SHP77 (cell line): ENCODE measurements around the gene CCNI.

Source experiments
- DNase-seq, 2 experiments: peaks; one replicate each; lab custom pipeline; 2025; lab: John Stamatoyannopoulos, UW

The CCNI gene

DNA sequence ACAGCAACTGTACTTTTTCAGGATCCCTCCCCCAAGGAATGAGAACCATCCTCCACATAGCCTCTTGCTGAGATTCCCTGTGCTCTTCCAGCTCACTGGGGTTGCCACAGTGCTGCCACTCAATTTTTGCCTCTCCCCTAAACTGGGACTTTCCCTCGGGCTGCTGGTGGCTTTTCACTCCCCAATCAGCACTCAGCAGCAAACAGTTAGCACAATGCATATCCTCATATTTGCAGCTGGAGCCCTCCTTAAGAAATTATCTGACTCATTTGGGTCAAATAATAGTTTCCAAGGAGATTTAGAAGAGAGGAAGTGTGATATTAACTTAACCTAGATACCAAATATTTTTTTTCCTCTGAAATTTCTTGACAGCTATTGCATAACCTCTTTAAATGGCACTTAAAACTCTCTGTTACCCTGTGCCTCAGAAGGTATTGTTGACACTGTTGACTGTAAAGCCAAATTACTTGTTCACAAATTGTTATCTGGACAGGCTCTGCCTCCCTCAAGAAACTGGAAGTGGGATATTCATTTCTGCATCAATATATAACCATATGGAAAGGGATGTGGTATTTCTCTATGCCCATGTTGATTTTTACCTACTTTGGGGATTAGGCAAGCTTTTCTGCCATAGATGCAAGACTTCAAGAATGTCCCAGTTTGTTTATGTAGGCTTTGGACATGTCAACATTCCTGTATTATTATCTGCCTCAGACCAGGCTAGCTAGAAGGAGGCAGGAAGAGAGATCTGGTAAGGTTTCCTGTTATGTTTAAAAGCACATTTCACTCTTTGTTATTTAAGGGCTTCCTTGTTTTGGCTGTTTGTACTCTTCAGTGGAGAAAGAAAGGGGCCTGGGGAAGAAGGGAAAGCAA lies 68.2 kb downstream of the CCNI start:
- no peak for DNase-seq

DNA sequence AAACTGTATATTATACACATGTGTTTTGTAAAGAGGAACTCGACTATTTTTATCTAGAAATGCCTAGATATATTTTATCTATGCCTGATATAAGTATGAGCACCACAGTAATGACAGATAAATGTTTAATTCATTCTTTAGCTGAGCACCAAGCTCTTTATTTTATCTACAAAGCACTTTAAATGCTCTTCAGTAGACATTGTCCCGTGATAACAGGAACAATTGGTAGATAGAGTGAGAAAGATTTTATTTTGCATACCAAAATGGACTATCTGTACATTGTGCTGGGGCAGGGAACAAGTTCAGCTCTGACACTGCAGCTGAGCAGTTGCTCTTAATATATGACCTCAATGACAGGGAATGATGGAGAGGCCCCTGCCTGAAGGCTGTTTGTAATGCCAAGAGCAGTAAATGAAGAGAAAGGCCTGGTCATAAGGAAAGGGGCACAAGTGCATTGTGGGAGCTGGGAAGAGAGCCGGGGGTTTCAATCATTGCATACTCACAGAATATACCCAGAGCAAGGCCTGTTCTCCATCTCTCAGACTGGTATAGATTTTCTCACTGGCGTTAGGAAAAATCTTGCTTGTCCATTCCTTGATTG lies 68.9 kb downstream of the CCNI start:
- no peak for DNase-seq

DNA sequence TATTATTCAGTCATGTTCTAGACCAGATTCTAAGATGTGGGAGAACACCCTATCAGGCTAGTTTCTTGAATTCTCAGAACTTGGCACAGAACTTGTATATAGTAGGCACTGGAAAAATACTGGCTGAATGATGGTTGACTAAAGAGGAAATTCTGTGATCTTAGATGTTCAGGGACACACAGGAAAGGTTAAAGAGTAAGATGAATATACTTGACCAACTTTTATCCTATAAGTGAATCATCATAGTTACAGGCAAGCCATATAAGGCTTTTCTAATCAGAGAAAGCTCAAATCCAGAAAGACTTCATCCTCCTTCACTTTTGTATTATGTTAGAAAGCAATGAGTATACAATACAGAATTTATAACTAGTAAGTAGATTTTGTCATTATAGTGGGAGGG lies 72.4 kb downstream of the CCNI start:
- DNase-seq: no peak

DNA sequence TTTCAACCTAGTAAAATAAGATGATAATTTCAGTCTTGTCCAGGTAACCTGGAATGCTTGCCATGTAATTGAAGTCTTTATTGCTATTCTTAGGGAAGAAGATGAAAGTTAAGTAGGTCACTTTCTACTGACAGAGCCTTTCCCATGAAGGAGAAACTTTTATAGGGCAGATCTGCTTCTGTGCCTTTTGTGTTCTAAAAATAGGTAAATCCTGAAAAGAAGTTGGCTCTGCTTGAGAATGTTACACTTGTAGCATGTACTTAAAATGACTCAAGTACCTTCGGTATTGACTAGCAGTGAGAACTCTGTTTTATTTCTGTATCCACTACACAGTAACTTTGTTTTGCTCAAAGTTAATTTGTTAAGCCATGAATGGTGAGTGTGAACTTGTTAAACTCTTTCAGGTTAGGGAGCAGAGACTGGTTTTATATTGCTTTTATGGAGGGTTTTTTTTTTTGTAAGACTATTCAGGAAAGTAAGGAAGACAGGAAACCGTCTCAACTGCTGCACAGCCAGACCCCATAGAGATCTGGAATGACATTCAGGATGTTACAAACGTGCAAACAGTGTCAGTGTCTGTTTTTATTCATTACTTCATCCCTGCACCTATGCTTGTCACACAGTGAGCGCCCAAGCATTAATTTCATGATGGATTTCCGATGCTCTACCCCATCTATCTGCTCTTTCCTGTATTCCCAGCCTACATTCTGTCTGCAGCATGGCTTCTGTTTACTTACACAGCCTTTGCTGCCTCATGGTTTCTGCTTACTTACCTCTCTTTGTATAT lies 73.3 kb downstream of the CCNI start:
- DNase-seq: no peak

DNA sequence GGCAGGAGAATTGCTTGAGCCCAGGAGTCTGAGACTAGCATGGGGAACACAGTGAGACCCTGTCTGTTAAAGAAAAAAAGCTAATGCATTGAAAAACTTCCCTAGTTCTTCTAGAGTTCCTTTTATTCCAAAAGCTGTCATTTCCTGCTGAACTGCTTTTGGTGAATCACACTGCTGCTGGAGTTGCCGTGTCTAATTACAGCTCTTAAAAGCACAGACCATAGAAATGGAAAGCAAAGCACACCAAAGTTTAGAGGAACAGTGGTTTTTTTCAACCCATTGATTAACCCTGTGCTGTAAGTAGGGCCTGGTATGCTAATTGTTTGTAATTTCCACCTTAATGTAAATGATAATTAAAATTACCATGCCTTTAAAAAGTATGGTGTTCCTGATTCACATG lies 73.9 kb downstream of the CCNI start:
- DNase-seq: no peak

DNA sequence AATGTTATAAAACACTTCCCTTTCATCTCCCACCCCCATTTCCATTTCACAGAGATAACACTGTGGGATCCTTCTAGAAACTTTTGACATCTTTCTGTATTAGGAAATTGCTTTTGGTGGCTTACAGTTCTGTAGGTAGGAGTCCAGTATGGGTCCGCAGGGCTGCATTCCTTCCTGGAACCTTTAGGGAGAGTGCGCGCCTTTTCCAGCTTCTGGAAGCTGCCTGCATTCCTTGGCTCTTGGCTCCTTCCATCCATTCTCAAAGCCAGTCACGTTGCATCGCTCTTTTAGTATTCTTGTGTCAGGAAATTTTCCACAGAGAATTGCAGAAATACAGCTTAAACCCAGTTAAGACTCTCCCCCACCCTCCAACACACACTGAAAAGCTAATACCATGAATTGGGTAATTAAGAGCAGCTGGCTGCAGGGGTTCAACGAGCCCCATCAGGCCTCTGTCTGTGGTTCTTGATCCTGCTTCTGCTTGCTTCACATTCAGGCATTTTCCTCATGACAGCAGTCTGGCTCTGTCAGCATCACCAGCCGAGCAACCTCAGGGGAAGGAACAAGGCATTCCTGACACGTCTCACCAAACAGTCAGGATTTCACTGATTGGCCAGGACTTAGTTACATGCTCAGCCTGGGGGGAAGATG lies 77.4 kb downstream of the CCNI start:
- DNase-seq: no peak

DNA sequence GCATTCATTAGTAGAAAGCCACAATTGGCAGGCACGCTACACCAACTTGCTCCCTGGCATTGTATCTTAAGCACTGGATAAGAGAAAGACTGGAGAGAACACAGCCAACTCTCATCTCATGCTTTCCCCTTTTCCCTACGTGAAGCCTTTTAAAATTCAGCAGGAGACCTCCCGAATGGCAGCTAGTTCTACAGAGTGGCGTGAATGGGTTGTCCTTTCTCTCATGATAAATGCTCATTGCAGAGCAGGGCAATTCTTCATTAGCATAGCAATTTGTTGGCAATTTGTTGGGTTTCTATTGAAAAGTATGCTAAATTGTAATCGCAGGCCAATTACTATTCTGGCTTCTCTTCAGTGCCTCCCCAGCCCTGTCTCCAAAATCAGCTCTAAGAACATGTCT lies 78.3 kb downstream of the CCNI start:
- no peak for DNase-seq
